ENCODE results near the gene ASPN. TPM values are rescaled to one million over a fixed set of nuclear protein-coding genes. Genes with fewer than 3 reads are reported as not detected.

The ASPN gene
- total RNA-seq, result 1 to 10 TPM in 5 of 6 donors, not detected in 1; 3.2 to 9.6 (median 5.8) TPM

GRCh38 chr9:92482329-92482728 lies at the start of gene ASPN:
TSS of gene ASPN (minus strand) at chr9:92482506.
- Histone ChIP-seq H3K4me1 (peaks cover 0 to 15% (median 13%) of the 10 kb centered on the region in 4 donors), H3K27ac (peak within 1 kb of the TSS in 3 of 4 donors; percentile 5 to 78 (median 46)), H3K36me3 (no peaks in the 10 kb centered on the region), H3K4me3 (no peak within 1 kb of the TSS), H3K27me3 (no peaks in the 10 kb centered on the region), H3K9me3 (no peaks in the 10 kb centered on the region)
- DNase-seq (no peak), ATAC-seq (ENCODE audit: low FRiP score in 2 of 2) (peak in 1 of 2 donors; percentile 73)
- WGBS, 2 donors, result 66 to 78% methylated on average over 3 of the region's 3 CpGs
- TF ChIP-seq EP300 (IDR thresholded peaks at IDR 0.05), result no peak
- TF ChIP-seq POLR2AphosphoS5 (IDR thresholded peaks at IDR 0.05), result no peak

GRCh38 chr9:92530893-92531292 lies 48.6 kb upstream of the ASPN start:
- no peaks in the 10 kb centered on the region for H3K36me3 ChIP-seq
- peaks cover 0 to 8% (median 0%) of the 10 kb centered on the region in 4 donors for H3K4me1 ChIP-seq
- TF ChIP-seq POLR2A (IDR thresholded peaks at IDR 0.05), result no peak
- H3K4me3 ChIP-seq, result no peak overlapping the region
- no peaks in the 10 kb centered on the region for H3K9me3 ChIP-seq
- no peaks in the 10 kb centered on the region for H3K27me3 ChIP-seq
- ATAC-seq (ENCODE audit: low FRiP score in 2 of 2), result no peak
- no peak for DNase-seq
- no peak overlapping the region for H3K27ac ChIP-seq

GRCh38 chr9:92529124-92529523 lies 46.8 kb upstream of the ASPN start:
- 92 to 95% methylated on average over 3 of the region's 3 CpGs for WGBS, 2 donors
- Histone ChIP-seq H3K4me1 (no peaks in the 10 kb centered on the region), H3K36me3 (no peaks in the 10 kb centered on the region), H3K27me3 (no peaks in the 10 kb centered on the region), H3K27ac (no peak overlapping the region), H3K9me3 (no peaks in the 10 kb centered on the region), H3K4me3 (no peak overlapping the region)
- ATAC-seq (ENCODE audit: low FRiP score in 2 of 2) (no peak), DNase-seq (no peak)
- TF ChIP-seq CTCF (IDR thresholded peaks at IDR 0.05) (no peak), POLR2A (IDR thresholded peaks at IDR 0.05) (no peak), POLR2AphosphoS5 (IDR thresholded peaks at IDR 0.05) (no peak), EP300 (IDR thresholded peaks at IDR 0.05) (no peak)

GRCh38 chr9:92528522-92528849 lies 46.2 kb upstream of the ASPN start:
- ATAC-seq (ENCODE audit: low FRiP score in 2 of 2) (no peak), DNase-seq (no peak)
- TF ChIP-seq CTCF (IDR thresholded peaks at IDR 0.05) (no peak), POLR2AphosphoS5 (IDR thresholded peaks at IDR 0.05) (no peak), EP300 (IDR thresholded peaks at IDR 0.05) (no peak), POLR2A (IDR thresholded peaks at IDR 0.05) (no peak)
- Histone ChIP-seq H3K9me3 (no peaks in the 10 kb centered on the region), H3K4me3 (no peak overlapping the region), H3K27ac (no peak overlapping the region), H3K4me1 (no peaks in the 10 kb centered on the region), H3K36me3 (no peaks in the 10 kb centered on the region), H3K27me3 (no peaks in the 10 kb centered on the region)
- 97 to 100% methylated on average over 1 of the region's 1 CpG for WGBS, 2 donors

- WGBS, 2 donors, result 87 to 88% methylated on average over 4 of the region's 4 CpGs
- no peak overlapping the region for H3K27ac ChIP-seq
- TF ChIP-seq CTCF (IDR thresholded peaks at IDR 0.05) (no peak), EP300 (IDR thresholded peaks at IDR 0.05) (no peak), POLR2A (IDR thresholded peaks at IDR 0.05) (no peak)
These were observed 45.7 kb upstream of the ASPN start for GRCh38 chr9:92527832-92528521.

GRCh38 chr9:92527291-92527828 lies 45.1 kb upstream of the ASPN start:
- Histone ChIP-seq H3K36me3 (no peaks in the 10 kb centered on the region), H3K4me1 (no peaks in the 10 kb centered on the region), H3K27me3 (no peaks in the 10 kb centered on the region), H3K9me3 (no peaks in the 10 kb centered on the region), H3K4me3 (no peak overlapping the region), H3K27ac (no peak overlapping the region)
- TF ChIP-seq CTCF (IDR thresholded peaks at IDR 0.05) (no peak), POLR2A (IDR thresholded peaks at IDR 0.05) (no peak)
- ATAC-seq (ENCODE audit: low FRiP score in 2 of 2) (no peak), DNase-seq (no peak)
- WGBS, 2 donors, result 74 to 92% methylated on average over 2 of the region's 2 CpGs

More at GRCh38 chr9:92527832-92528521, 45.7 kb upstream of the ASPN start:
- DNase-seq (no peak), ATAC-seq (ENCODE audit: low FRiP score in 2 of 2) (no peak)
- Histone ChIP-seq H3K36me3 (no peaks in the 10 kb centered on the region), H3K9me3 (no peaks in the 10 kb centered on the region), H3K4me3 (no peak overlapping the region), H3K4me1 (no peaks in the 10 kb centered on the region), H3K27me3 (no peaks in the 10 kb centered on the region)

Data from upper lobe of left lung (tissue), 6 donors.